ENCODE measurements around the gene SKA2. TPM values are rescaled to one million over a fixed set of nuclear protein-coding genes. Genes with fewer than 3 reads are reported as not detected.

SKA2 gene
- total and polyA plus RNA-seq, 2 of the 8 experiments (the other 6 are each of a cell fraction or from before 2014, with no cell fraction given): 15.6 to 95.8 TPM

- Histone ChIP-seq H2BK5ac (ENCODE audit: low read depth, low read length) (no peak overlapping the region), H3K79me1 (ENCODE audit: low read depth, low read length) (no peaks in the 10 kb centered on the region), H2AFZ (ENCODE audit: low read length) (no peak overlapping the region), H3K9ac (replicated peaks in 1 of 4; ENCODE audit: extremely low read depth in 1 of 4, low read depth in 3 of 4, low read length in 3 of 4) (no peak overlapping the region), H3K18ac (ENCODE audit: extremely low read depth, low read length) (no peak overlapping the region), H3K9me3 (ENCODE audit: insufficient read depth in 2 of 2, low read depth in 1 of 2, low read length in 1 of 2) (no peaks in the 10 kb centered on the region), H3K36me3 (ENCODE audit: control insufficient read depth in 2 of 4, insufficient read depth in 4 of 4, low read length in 3 of 4) (peaks cover 0 to 40% (median 16%) of the 10 kb centered on the region in 4 experiments; a peak in 7 of 8 replicates), H2AK5ac (ENCODE audit: low read depth, low read length) (no peak overlapping the region), H4K5ac (ENCODE audit: insufficient read length, low read depth, low read length) (no peak overlapping the region), H2BK20ac (ENCODE audit: low read length) (no peak overlapping the region), H3K4me2 (ENCODE audit: insufficient read depth in 1 of 2, low read depth in 2 of 2, low read length in 2 of 2) (no peak overlapping the region), H3K4me1 (replicated peaks in 1 of 4; ENCODE audit: control insufficient read depth in 3 of 4, insufficient read depth in 4 of 4, low read length in 3 of 4) (no peaks in the 10 kb centered on the region), H3K56ac (replicated peaks; ENCODE audit: insufficient read length, low read depth, low read length) (no peak overlapping the region), H3K27ac (ENCODE audit: low read depth, low read length) (no peak overlapping the region), H4K8ac (ENCODE audit: extremely low read depth, insufficient read depth, low read length) (no peak overlapping the region), H4K91ac (replicated peaks; ENCODE audit: insufficient read length, low read length) (no peak overlapping the region), H3K23me2 (ENCODE audit: low read depth, low read length) (no peaks in the 10 kb centered on the region), H4K20me1 (replicated peaks in 1 of 2; ENCODE audit: control insufficient read depth in 1 of 2, insufficient read depth in 2 of 2, low read length in 2 of 2) (peaks cover 2 to 3% of the 10 kb centered on the region in 2 experiments), H3K27me3 (replicated peaks in 1 of 4; ENCODE audit: control insufficient read depth in 3 of 4, extremely low read depth in 1 of 4, insufficient read depth in 3 of 4, low read length in 3 of 4) (no peaks in the 10 kb centered on the region), H3K4me3 (ENCODE audit: extremely low read depth in 1 of 4, insufficient read depth in 2 of 4, low read depth in 3 of 4, low read length in 4 of 4) (no peak overlapping the region), H2BK15ac (ENCODE audit: low read length) (no peak overlapping the region), H3K14ac (ENCODE audit: insufficient read length) (no peak overlapping the region), H2BK12ac (ENCODE audit: low read depth, low read length) (no peak overlapping the region), H2BK120ac (replicated peaks; ENCODE audit: low read depth, low read length) (no peak overlapping the region), H3K23ac (ENCODE audit: insufficient read length) (no peak overlapping the region), H3K4ac (replicated peaks; ENCODE audit: insufficient read length, low read depth, low read length) (no peak overlapping the region), H3K79me2 (ENCODE audit: control insufficient read depth in 1 of 2, insufficient read depth in 2 of 2, low read length in 2 of 2) (0 out of 4 replicates have a peak, but pooled peaks cover 0 to 5% of the 10 kb centered on the region in 2 experiments)
- ChIA-PET CTCF (ENCODE audit: partially characterized antibody) (no interaction called here), POLR2A (ENCODE audit: partially characterized antibody) (interaction anchor here (0.9 kb wide), 1 partner anchor 25 kb away, joined by 3 read pairs; no protein-coding TSS in a partner anchor)
- DNase-seq (ENCODE audit: low read depth in 1 of 2, low spot score in 2 of 2) (no peak), FAIRE-seq (no peak)
- 87% methylated on average over 4 of the region's 4 CpGs; no CpG with 5 or more reads in 1 of the 2 experiments for WGBS, 2 experiments (ENCODE audit: extremely low coverage in 1 of 2, insufficient coverage in 1 of 2, insufficient read length in 1 of 2, insufficient replicate concordance in 2 of 2, low coverage in 1 of 2, low lambda C conversion rate in 2 of 2, missing lambda C conversion rate in 1 of 2)
- TF ChIP-seq SIX5 (IDR thresholded peaks at IDR 0.05; ENCODE audit: low read depth, low read length): no peak
- TF ChIP-seq SIRT6 (IDR thresholded peaks at IDR 0.05; ENCODE audit: low read length): no peak
- no peak for TF ChIP-seq EP300 (IDR thresholded peaks at IDR 0.05; ENCODE audit: borderline replicate concordance in 1 of 2, low read depth in 2 of 2, low read length in 2 of 2)
- TF ChIP-seq KDM4A (IDR thresholded peaks at IDR 0.05; ENCODE audit: low read depth, low read length, severe bottlenecking): no peak
- no peak for TF ChIP-seq USF2 (IDR thresholded peaks at IDR 0.05; ENCODE audit: low read length)
- no peak for TF ChIP-seq EGR1 (IDR thresholded peaks at IDR 0.05; ENCODE audit: borderline replicate concordance, low read depth, low read length)
- TF ChIP-seq TAF1 (IDR thresholded peaks at IDR 0.05; ENCODE audit: low read depth, low read length): no peak
- TF ChIP-seq KDM1A (IDR thresholded peaks at IDR 0.05; ENCODE audit: borderline replicate concordance, low read length): no peak
- no peak for TF ChIP-seq TBP (IDR thresholded peaks at IDR 0.05; ENCODE audit: low read depth, low read length)
- no peak for TF ChIP-seq CHD1 (IDR thresholded peaks at IDR 0.05; ENCODE audit: low read depth, low read length)
- no peak for TF ChIP-seq CTCF (IDR thresholded peaks at IDR 0.05; ENCODE audit: control extremely low read depth in 1 of 3, insufficient read depth in 1 of 3, low read depth in 1 of 3, low read length in 3 of 3)
These were observed 70.8 kb downstream of the SKA2 start for GRCh38 chr17:59084154-59084553.
